Activated naive CD4-positive, alpha-beta T cell treated with anti-CD3 and anti-CD28 coated beads, Interleukin-2, amount 50 U/mL, for 16 hours (primary cell): ENCODE measurements around the gene IL6.
"Not testable (repeated sequence)": the region's sequence is repeated elsewhere in the genome, so short reads cannot be mapped to it uniquely, and the experiment has no call there.

Experiments used
- DNase-seq: peaks from one replicate; pipeline ENCODE4 v3.0.0-alpha.2; 2020

IL6 gene

DNA sequence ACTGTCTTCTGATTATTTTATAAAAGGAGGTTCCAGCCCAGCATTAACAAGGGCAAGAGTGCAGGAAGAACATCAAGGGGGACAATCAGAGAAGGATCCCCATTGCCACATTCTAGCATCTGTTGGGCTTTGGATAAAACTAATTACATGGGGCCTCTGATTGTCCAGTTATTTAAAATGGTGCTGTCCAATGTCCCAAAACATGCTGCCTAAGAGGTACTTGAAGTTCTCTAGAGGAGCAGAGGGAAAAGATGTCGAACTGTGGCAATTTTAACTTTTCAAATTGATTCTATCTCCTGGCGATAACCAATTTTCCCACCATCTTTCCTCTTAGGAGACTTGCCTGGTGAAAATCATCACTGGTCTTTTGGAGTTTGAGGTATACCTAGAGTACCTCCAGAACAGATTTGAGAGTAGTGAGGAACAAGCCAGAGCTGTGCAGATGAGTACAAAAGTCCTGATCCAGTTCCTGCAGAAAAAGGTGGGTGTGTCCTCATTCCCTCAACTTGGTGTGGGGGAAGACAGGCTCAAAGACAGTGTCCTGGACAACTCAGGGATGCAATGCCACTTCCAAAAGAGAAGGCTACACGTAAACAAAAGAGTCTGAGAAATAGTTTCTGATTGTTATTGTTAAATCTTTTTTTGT is 2.3 kb downstream of the IL6 start:
- DNase-seq, result no peak

DNA sequence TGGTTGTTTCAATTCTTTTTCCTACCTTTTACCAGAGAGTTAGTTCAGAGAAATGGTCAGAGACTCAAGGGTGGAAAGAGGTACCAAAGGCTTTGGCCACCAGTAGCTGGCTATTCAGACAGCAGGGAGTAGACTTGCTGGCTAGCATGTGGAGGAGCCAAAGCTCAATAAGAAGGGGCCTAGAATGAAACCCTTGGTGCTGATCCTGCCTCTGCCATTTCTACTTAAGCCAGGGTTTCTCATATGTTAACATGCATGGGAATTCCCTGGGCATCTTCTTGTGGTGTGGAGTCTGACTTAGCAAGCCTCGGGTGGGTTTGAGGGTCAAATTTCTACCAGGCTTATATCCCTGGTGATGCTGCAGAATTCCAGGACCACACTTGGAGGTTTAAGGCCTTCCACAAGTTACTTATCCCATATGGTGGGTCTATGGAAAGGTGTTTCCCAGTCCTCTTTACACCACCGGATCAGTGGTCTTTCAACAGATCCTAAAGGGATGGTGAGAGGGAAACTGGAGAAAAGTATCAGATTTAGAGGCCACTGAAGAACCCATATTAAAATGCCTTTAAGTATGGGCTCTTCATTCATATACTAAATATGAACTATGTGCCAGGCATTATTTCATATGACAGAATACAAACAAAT is 3.2 kb downstream of the IL6 start:
- DNase-seq, result no peak

DNA sequence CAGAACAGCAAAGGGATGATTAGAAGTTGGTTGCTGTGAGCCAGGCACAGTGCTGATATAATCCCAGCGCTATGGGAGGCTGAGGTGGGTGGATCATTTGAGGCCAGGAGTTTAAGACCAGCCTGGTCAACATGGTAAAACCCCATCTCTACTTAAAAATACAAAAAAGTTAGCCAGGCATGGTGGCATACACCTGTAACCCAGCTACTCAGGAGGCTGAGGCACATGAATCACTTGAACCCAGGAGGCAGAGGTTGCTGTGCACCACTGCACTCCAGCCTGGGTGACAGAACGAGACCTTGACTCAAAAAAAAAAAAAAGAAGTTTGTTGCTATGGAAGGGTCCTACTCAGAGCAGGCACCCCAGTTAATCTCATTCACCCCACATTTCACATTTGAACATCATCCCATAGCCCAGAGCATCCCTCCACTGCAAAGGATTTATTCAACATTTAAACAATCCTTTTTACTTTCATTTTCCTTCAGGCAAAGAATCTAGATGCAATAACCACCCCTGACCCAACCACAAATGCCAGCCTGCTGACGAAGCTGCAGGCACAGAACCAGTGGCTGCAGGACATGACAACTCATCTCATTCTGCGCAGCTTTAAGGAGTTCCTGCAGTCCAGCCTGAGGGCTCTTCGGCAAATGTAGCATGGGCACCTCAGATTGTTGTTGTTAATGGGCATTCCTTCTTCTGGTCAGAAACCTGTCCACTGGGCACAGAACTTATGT is 4.1 kb downstream of the IL6 start:
- DNase-seq, result no peak

DNA sequence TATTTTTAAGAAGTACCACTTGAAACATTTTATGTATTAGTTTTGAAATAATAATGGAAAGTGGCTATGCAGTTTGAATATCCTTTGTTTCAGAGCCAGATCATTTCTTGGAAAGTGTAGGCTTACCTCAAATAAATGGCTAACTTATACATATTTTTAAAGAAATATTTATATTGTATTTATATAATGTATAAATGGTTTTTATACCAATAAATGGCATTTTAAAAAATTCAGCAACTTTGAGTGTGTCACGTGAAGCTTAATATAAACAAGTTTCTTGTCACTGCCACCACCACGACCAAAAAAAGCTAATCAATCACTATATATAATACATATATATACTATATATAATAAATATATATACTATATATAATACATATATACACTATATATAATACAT is 4.8 kb downstream of the IL6 start:
- no peak for DNase-seq

DNA sequence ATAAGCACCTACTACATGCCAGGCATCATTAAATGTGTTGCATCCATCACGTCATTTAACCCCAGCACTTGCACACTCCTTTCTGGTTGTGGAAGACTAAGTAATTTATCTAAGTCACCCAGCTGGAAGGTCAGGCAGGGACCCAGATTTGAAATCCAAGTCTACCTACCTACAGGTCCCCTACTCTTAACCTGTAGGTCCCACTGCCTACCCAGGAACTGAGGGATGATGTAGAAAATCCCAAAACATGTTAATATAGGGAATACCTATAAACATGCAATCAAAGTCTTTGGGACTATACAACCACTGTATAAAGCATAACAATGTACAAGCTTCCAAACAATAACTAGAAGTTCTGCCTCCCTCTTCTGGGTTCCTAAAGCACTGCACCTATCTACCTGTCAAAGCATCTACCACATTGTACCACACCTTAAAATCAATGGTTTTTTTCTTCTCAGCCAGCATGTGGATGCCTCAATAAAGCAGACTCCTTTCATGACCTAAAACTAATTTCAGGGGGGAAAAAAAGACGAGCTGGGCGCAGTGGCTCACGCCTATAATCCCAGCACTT is 5.6 kb downstream of the IL6 start:
- no peak for DNase-seq

DNA sequence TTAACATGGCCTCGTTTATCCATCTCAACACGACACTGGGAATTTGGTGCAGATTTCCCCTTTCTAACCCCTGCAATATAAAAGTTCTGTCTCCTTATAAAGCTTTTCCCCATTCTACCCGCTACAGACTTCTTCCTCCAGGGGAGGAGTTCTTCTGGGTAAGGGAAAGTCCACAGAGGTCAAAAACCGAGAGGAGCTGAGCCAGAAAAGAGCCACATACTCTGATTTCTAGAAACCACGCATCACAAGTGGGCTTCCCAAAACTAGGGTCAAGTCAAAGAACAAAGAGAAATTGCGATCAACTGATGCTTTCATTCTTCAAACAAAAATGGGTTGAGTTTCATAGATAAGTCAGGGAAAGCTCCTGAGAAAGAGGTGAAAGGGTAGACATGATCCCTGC is 6.8 kb downstream of the IL6 start:
- no peak for DNase-seq

DNA sequence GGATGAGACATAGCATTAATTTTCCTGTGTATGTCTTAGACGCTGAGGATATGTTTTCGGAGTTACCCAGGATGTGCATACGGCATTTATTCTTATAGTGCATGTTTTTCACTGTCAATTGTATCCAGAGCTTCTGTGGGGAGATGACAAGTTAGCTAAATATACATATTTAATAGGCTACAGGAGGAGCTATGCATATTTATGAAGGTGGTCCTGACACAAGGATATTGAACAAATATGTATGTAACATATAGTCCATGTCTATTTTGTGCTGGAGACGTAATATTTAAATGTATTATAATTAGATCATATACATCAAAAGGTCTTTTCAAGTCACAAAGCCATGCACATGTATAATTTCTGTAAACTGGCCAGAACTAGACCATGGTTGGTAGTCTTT is 16.0 kb downstream of the IL6 start:
- no peak for DNase-seq

DNA sequence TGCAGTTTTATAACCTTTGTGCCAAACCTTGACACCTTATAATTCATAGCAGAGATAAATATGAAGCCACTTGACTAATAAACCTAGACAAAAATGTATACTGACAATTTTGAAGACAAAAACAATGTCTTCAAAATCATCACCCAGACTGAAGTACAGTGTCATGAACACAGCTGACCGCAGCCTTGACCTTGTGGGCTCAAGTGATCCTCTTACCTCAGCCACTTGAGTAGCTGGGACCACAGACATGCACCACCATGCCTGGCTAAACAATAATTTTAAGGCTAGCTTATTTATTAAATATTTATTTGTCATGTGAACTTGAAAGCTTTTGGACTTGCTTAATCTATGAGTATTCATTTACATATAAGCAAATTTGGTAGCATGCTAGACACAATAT is 24.3 kb downstream of the IL6 start:
- DNase-seq, result no peak

DNA sequence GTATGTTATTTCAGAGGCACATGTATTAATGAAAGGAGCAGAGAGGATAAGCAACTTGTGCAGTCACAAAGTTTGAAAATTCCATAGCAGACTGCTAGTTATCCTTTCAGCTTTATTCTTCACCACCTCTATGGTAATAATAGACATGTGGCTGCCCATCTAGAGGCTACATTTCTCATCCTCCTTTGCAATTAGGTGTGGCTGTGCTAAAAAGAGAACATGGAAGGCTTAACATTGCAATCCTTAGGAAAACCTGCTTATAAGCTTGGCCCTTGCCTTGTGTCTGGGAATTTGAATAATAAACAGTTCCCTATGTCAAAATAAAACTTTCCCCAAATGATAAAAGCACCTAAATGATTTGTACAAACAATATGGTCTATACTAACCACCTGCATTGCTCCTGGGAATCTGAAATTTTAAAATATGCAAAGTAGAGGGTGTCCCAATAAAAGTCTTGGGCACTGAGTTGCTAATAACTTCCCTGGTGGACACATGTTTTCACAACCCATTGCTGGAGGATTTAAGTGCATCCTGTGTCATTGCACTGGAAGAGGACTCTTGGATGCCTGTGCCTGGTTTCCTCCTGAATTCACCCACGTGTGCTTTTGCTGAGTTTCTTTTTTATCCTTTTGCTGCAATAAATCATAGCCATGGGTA is 30.5 kb downstream of the IL6 start:
- no peak for DNase-seq

DNA sequence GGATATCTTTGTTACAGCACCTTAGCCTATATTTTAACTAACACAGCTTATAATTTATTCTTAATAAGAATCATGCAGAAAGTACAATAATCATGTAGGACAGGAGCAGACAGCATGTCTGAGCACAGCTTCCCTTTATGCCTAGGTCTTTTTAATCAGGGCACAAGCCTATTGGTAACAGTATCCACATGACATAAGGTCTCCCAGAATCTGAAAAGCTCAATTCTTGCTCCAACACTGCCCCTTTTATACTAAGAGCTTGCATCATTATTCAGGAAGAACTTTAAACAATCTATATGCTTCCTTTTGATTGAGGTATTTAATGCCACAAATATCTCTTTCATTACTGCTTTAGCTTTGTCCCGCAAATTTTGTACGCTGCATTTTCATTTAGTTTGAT is 31.6 kb downstream of the IL6 start:
- no peak for DNase-seq

DNA sequence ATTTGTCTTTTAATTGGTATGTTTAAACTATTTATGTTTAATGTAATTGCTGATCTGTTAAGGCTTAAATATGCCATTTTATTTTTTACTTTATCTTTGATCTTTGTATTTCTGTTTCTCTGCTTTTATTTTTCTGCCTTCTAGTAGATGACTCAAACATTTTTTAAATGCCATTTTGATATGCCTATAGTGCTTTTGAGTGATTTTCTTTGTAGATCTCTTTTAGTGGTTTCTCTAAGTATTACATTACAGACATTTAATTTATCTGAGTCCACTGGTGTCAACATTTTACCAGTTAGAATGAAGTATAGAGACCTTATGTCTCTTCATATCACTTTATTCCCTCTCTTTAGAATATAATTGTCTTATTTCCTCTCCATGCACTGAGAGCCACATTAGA is 32.7 kb downstream of the IL6 start:
- DNase-seq, result no peak

DNA sequence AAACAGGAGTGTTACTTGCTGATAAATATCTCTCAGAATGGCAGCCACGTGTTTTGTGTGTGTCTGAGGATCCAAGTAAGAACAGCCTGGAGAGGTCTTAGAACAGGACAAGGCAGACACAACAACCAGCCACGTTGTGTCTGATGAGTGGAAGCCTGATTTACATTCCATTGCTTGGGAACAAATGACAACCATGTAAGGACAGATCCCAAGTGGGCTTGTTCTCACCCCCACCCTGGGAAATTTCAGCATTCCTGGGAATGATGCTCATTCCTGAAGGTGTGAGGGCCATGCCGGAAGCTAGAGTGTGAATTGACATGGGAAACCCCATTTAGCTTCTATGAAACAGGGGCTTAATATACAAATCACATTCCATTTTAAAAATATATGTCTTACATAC is 35.9 kb downstream of the IL6 start:
- no peak for DNase-seq

DNA sequence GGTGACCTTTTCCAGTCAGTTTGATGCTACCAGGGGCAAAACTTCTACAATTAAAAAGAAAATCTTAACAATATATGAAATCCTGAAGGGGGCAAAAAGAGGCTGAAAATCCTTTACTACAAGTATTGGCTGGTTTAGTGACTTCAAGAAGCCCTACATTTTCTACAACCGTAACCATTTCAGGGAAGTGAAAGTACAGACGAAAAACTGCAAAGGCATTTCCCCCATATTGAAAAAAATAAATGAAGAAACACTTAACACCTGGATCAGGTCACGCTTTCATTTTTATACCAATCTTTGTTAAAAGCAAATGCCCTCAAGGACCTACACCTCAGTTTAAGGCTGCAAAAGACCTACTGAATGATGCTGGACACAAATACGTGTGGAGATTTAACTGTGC is 38.6 kb downstream of the IL6 start:
- DNase-seq, result no peak

DNA sequence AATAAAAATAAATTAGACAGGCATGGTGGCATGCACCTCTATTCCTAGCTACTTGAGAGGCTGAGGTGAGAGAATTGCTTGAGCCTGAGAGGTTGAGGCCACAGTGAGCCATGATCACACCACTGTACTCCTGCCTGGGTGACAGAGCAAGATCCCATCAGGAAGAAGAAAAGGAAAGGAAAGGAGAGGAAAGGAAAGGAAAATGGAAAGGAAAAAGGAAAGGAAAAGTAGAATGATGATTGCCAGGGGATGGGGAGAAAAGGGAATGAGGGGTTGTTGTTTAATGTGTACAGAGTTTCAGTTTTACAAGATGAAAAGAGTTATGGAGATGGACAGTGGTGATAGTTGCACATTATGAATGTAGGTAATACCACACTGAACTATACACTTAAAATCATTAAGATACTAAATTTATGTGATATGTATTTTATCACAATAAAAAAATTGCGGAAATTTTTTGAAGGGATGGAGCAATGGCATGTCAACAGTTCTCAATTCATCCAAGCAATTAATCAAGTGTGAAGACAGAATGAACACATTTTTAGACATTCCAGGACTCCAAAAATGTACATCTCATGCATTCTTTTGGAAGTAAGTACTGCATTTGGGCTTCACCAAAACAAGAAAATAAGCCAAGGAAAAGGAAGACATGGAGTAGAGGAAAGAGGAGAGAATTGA is 44.3 kb downstream of the IL6 start:
- DNase-seq, result no peak

DNA sequence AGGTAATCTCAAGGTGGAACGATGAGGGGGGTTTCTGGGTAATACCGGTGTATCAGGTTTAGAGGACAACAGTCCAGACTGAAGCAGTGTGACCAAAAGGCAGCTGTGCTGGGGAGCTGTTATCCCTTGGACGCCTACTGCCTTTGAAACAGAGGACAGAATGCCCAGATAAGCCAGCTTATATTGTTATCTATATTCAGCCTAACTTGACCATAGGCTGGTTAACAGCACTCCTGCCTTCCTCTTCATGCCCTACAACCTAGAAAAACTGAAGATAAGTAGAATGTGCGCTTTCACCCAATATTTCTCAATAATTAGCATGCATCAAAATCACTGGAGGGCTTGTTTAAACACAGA is 44.9 kb downstream of the IL6 start:
- DNase-seq, result no peak

DNA sequence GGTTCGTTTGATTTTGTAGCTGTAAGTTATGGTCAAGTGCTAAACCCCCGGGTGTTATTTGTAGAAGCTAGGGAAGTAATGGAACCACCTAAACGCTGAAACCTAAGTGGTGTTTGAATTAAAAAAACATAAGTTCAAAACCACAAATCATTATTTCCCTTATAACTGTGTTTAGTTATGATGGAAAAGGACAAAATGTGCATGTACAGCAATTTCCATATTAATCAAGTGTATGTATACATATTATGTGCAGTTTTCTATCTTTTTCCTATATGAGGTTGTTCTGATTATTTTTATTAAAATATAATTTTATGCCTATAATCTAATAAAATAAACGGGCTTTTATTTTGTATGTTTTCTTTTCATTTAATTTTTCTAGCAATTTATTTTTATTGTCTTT is 45.9 kb downstream of the IL6 start:
- no peak for DNase-seq

DNA sequence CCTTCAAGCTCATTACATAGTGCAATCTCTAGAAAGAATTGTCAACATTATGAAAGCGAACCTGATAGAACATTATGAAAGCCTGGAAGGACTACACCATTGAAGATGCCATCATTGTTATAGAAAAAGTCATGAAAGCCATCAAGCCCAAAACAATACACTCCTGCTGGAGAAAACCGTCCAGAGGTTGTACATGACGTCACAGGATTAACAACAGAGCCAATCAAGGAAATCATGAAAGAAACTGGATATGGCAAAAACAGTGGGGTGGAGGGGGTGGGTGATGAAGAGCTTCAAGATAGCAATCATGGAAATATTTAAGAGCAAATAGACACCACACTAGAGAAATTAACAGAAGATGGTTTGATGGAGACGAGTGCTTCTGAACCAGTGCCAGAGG is 50.0 kb downstream of the IL6 start:
- DNase-seq, result no peak

DNA sequence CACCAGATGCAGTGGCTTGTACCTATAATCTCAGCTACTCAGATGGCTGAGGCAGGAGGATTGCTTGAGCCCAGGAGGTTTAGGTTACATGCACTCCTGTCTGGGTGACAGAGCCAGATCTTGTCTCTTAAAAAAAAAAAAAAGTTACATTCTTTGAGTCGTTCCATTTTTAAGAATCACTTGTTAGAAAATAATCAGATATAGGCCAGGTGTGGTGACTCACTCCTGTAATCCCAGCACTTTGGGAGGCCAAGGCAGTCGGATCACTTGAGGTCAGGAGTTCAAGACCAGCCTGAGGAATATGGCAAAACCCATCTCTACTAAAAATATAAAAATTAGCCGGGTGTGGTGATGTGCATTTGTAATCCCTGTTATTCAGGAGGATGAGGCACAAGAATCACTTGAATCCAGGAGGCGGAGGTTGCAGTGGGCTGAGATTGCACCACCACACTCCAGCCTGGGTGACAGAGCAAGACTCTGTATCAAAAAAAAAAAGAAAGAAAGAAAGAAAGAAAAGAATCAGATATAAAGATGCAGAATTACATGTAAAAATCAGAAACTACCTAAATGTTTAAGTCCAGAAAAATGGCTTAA is 52.8 kb downstream of the IL6 start:
- not testable (repeated sequence) for DNase-seq

DNA sequence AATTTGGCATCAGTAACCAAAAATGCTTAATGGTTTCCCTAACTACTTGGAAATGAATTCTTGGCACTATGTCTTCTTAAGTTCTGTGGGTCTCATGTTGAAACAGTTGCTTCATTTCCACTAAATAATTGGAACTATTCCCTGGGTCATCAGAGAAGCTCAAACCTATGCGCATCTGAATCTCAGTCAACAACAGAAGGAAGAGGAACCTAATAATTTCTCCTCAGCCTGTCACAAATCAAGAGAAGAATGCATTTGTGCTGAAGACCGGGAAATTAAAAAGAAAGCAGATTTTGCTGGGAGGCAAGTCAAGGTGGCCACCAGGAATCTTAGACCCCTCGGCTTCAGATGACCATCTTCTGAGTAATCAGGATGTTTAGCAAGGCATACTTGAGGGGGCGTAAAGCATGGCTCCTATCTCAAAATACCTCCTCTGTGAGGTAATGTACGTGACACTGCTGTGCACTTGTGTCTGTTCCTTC is 54.3 kb downstream of the IL6 start:
- no peak for DNase-seq
